ENCODE results near the gene TMEM89. TPM values are rescaled to one million over a fixed set of nuclear protein-coding genes. Genes with fewer than 3 reads are reported as not detected.

The TMEM89 gene
- polyA plus RNA-seq, 2 of the 4 experiments (the other 2 are of a cell fraction), result not detected

GRCh38 chr3:48609088-48610005 is 12.2 kb downstream of the TMEM89 start, which contains the start of gene UQCRC1 (continued):
- TF ChIP-seq ELK1 (IDR thresholded peaks at IDR 0.05; ENCODE audit: low read depth, low read length) (no peak), MAFK (IDR thresholded peaks at IDR 0.05; ENCODE audit: partially characterized antibody) (peak; percentile 4), BCL3 (IDR thresholded peaks at IDR 0.05) (peak; percentile 28; the same call in 1 of the 3 replicates), KDM5A (IDR thresholded peaks at IDR 0.05) (peak; percentile 86), FOSL2 (IDR thresholded peaks at IDR 0.05) (no peak), FOSL2 (CRISPR knock-in tag; IDR thresholded peaks at IDR 0.05) (no peak), MAX (IDR thresholded peaks at IDR 0.05) (peak; percentile 56; the same call in 1 of the 2 replicates), FOXS1 (CRISPR knock-in tag; IDR thresholded peaks at IDR 0.05) (no peak), CBX8 (IDR thresholded peaks at IDR 0.05) (no peak), HOXA7 (CRISPR knock-in tag; IDR thresholded peaks at IDR 0.05) (no peak), POLR2AphosphoS2 (conservative IDR thresholded peaks at IDR 0.05; ENCODE audit: low read length) (no peak), REST (IDR thresholded peaks at IDR 0.05) (no peak), JUN (IDR thresholded peaks at IDR 0.05) (peak in 1 of 2 experiments; percentile 71; a peak in 3 of 5 replicates)

GRCh38 chr3:48607519-48607918 is 14.1 kb downstream of the TMEM89 start:
- Histone ChIP-seq H3K4me2 (peak overlapping the region; percentile 95; the same call in 2 of the 3 replicates), H3K9me3 (no peaks in the 10 kb centered on the region), H3K27ac (no peak overlapping the region), H3K4me3 (no peak overlapping the region), H3K4me1 (peaks cover 12% of the 10 kb centered on the region; the same call in 2 of the 3 replicates)
- DNase-seq (ENCODE audit: low read depth in 1 of 2, low spot score in 1 of 2), result no peak
- WGBS (ENCODE audit: missing lambda C conversion rate), result 91% methylated on average over 5 of the region's 5 CpGs
- ChIA-PET CTCF (no interaction called here), POLR2A (no interaction called here)
- FAIRE-seq, result no peak
- no peak for ATAC-seq
- TF ChIP-seq PHF8 (IDR thresholded peaks at IDR 0.05; ENCODE audit: borderline replicate concordance, low read depth), result no peak
- TF ChIP-seq EHF (CRISPR knock-in tag; IDR thresholded peaks at IDR 0.05), result no peak
- TF ChIP-seq CTCF (IDR thresholded peaks at IDR 0.05), result no peak
- no peak for TF ChIP-seq HOXB13 (CRISPR knock-in tag; IDR thresholded peaks at IDR 0.05; ENCODE audit: low read depth)
- no peak for TF ChIP-seq ESRRA (IDR thresholded peaks at IDR 0.05; ENCODE audit: borderline replicate concordance, low read length)
- TF ChIP-seq ELK1 (IDR thresholded peaks at IDR 0.05; ENCODE audit: low read depth, low read length), result no peak
